Common myeloid progenitor, CD34-positive (primary cell): ENCODE data around the gene CADM1.

Experiments
- CTCF ChIA-PET: fragments of 350-600 bp; sonication (Branson Sonifier 250); formaldehyde crosslinking; loops from one replicate; lab custom pipeline; 2021; ENCODE audit warnings: antibody characterized with exemption; lab: Charles Lee
- POLR2A ChIA-PET: fragments of 350-600 bp; sonication (Branson Sonifier 250); formaldehyde crosslinking; loops from one replicate; lab custom pipeline; 2021; ENCODE audit warnings: antibody characterized with exemption; lab: Charles Lee
- DNase-seq, 3 donors: peaks; one replicate each; pipeline versions ENCODE4 v3.0.0 to v3.0.0-alpha.2; 2013
- H3K27ac ChIP-seq, 2 experiments: 1 replicate in 1 of 2; 2 replicates in 1 of 2; pipeline ENCODE4 v1.7.0; 2013; ENCODE audit warnings: inconsistent platforms in 2 of 2, low read length in 2 of 2, mild to moderate bottlenecking in 2 of 2, low read depth in 1 of 2, moderate library complexity in 1 of 2; ENCODE audit not compliant: severe bottlenecking in 2 of 2, insufficient read depth in 1 of 2, poor library complexity in 1 of 2
- H3K27me3 ChIP-seq, 5 experiments: replicated peaks in 2 of 5; 1 replicate in 3 of 5; 2 replicates in 2 of 5; pipeline versions ENCODE4 v1.6.1 to v1.7.0; 2013; ENCODE audit warnings: low read length in 4 of 5, mild to moderate bottlenecking in 2 of 5, moderate library complexity in 2 of 5, inconsistent platforms in 1 of 5; ENCODE audit not compliant: insufficient read depth in 5 of 5, control insufficient read depth in 4 of 5
- H3K36me3 ChIP-seq, 4 experiments: 1 replicate in 2 of 4; 2 replicates in 2 of 4; pipeline versions ENCODE4 v1.6.1 to v1.7.0; 2013; ENCODE audit warnings: low read length in 3 of 4, control low read depth in 1 of 4, mild to moderate bottlenecking in 1 of 4; ENCODE audit not compliant: control insufficient read depth in 4 of 4, insufficient read depth in 4 of 4
- H3K4me1 ChIP-seq, 4 experiments: 1 replicate in 3 of 4; 2 replicates in 1 of 4; pipeline versions ENCODE4 v1.6.1 to v1.7.1; 2013; ENCODE audit warnings: low read length in 3 of 4, mild to moderate bottlenecking in 3 of 4, control low read depth in 1 of 4, inconsistent platforms in 1 of 4, moderate library complexity in 1 of 4; ENCODE audit not compliant: control insufficient read depth in 4 of 4, insufficient read depth in 4 of 4; ENCODE audit errors: control extremely low read depth in 1 of 4
- H3K4me3 ChIP-seq, 7 experiments: 1 replicate in 4 of 7; 2 replicates in 3 of 7; pipeline versions ENCODE4 v1.5.1 to v1.7.0; 2013; ENCODE audit warnings: mild to moderate bottlenecking in 7 of 7, low read length in 6 of 7, moderate library complexity in 6 of 7, inconsistent platforms in 2 of 7, low read depth in 2 of 7, control low read depth in 1 of 7; ENCODE audit not compliant: insufficient read depth in 4 of 7, control insufficient read depth in 1 of 7; ENCODE audit errors: extremely low read depth in 1 of 7
- H3K9me3 ChIP-seq, 5 experiments: 1 replicate in 4 of 5; 2 replicates in 1 of 5; pipeline versions ENCODE4 v1.6.1 to v1.7.1; 2013; ENCODE audit warnings: low read length in 4 of 5, mild to moderate bottlenecking in 2 of 5, inconsistent platforms in 1 of 5, low read depth in 1 of 5, moderate library complexity in 1 of 5; ENCODE audit not compliant: control insufficient read depth in 4 of 5, insufficient read depth in 2 of 5; ENCODE audit errors: control extremely low read depth in 1 of 5
- WGBS: methylation state at CpG from one replicate; pipeline ENCODE4 v1.1.5; 2013; ENCODE audit not compliant: insufficient coverage; 5-methylcytosine and 5-hydroxymethylcytosine counted together

The CADM1 gene

DNA sequence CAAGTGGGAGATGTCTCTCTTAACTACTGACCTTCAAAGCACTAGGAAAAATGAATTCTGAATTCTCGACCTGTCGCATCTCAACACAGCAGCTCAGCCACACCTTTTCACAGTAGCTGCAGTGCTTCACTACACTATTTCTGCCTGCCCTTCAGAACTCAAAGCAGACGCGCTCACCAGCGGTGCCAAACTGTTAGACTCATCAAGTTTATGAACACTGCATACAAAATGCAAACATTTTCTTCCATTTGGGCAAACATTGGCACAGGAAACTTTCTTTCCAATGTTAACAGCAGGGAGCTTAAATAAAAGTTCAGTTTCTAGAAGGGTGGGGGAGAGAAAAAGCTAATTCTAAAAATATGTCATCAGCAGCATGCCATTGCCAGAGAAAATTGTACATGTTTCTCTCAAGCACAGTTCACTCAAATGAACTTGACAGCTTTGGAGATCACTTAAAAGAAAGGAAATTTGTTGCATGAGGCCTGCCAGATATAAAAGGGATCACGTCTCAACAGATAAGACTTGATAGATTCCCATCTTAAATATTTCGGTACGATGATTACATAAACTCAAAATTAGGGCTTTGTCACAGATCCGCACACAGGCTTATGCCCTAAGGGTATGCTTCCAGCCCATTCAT is 82.7 kb downstream of the CADM1 start:
- CTCF ChIA-PET: no interaction called here
- Histone ChIP-seq H3K27ac (no peak overlapping the region), H3K4me1 (no peaks in the 10 kb centered on the region), H3K27me3 (peaks cover 0 to 2% (median 0%) of the 10 kb centered on the region in 5 experiments), H3K4me3 (no peak overlapping the region), H3K9me3 (no peaks in the 10 kb centered on the region), H3K36me3 (no peaks in the 10 kb centered on the region)
- POLR2A ChIA-PET: no interaction called here
- WGBS: 98% methylated on average over 7 of the region's 9 CpGs
- no peak for DNase-seq

DNA sequence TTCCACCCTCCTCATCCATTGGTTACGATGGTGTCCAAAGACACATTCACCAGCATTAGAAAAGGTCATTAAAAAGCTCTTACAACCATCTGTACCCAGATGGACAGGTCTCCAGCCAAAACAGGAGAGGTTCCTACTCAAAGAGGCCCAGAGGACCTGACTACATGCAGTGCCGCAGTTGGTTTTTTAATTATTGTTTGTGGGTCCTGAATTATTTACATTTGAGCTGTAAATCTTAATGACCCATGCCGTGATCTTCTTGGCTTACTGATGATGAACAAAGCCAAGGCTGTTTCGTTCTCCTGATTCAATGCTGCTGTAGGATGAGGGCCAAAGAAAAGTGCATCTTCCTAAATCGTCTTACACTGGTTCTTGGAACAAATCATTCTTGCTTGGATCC is 83.7 kb downstream of the CADM1 start:
- POLR2A ChIA-PET: no interaction called here

DNA sequence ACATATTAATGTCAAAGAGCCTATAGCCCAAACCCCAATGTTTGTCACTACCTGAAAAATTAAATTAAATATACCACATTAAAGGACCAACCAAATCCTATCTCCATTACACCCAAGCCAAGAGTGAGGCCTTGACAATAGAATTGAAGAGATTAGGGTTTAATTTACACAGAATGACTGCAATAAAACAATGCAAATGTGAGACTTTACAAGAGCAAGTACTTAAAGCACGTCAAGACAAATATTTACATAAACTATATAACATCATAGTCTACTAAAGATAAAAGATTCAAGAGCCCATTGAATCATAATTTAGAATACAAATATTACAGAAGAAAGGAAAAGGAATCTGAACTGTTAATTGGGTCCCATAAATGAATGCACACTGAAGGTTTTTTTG is 85.6 kb downstream of the CADM1 start:
- no CpG with 5 or more reads among the region's 1 CpG for WGBS
- H3K27me3 ChIP-seq: peaks cover 0 to 2% (median 0%) of the 10 kb centered on the region in 5 experiments
- H3K4me1 ChIP-seq: no peaks in the 10 kb centered on the region
- DNase-seq: no peak
- no peaks in the 10 kb centered on the region for H3K9me3 ChIP-seq
- ChIA-PET CTCF (no interaction called here), POLR2A (no interaction called here)
- H3K27ac ChIP-seq: no peak overlapping the region
- no peak overlapping the region for H3K4me3 ChIP-seq
- no peaks in the 10 kb centered on the region for H3K36me3 ChIP-seq

More for the DNA sequence above, 83.7 kb downstream of the CADM1 start:
- Histone ChIP-seq H3K4me1 (no peaks in the 10 kb centered on the region), H3K27ac (no peak overlapping the region), H3K9me3 (no peaks in the 10 kb centered on the region), H3K27me3 (peaks cover 0 to 2% (median 0%) of the 10 kb centered on the region in 5 experiments), H3K36me3 (no peaks in the 10 kb centered on the region), H3K4me3 (no peak overlapping the region)
- CTCF ChIA-PET: interaction anchor here (1.4 kb wide), 1 partner anchor 9 kb away, joined by 4 read pairs; no protein-coding TSS in a partner anchor
- 91% methylated on average over 5 of the region's 5 CpGs for WGBS
- no peak for DNase-seq

GRCh38 chr11:115418081-115418480 is 86.1 kb downstream of the CADM1 start:
- 100% methylated on average over 1 of the region's 4 CpGs for WGBS
- POLR2A ChIA-PET: no interaction called here
- H3K4me3 ChIP-seq: no peak overlapping the region
- H3K4me1 ChIP-seq: no peaks in the 10 kb centered on the region
- CTCF ChIA-PET: no interaction called here
- H3K36me3 ChIP-seq: no peaks in the 10 kb centered on the region
- no peak for DNase-seq
- peaks cover 0 to 2% (median 0%) of the 10 kb centered on the region in 5 experiments for H3K27me3 ChIP-seq
- no peaks in the 10 kb centered on the region for H3K9me3 ChIP-seq
- no peak overlapping the region for H3K27ac ChIP-seq

- Histone ChIP-seq H3K27me3 (peaks cover 0 to 13% (median 0%) of the 10 kb centered on the region in 5 experiments), H3K4me3 (no peak overlapping the region), H3K27ac (no peak overlapping the region), H3K4me1 (no peaks in the 10 kb centered on the region), H3K36me3 (no peaks in the 10 kb centered on the region), H3K9me3 (no peaks in the 10 kb centered on the region)
- CTCF ChIA-PET: no interaction called here
- WGBS: no CpG with 5 or more reads among the region's 1 CpG
- POLR2A ChIA-PET: no interaction called here
- no peak for DNase-seq
Observed at GRCh38 chr11:115411120-115411519, 93.1 kb downstream of the CADM1 start.

DNA sequence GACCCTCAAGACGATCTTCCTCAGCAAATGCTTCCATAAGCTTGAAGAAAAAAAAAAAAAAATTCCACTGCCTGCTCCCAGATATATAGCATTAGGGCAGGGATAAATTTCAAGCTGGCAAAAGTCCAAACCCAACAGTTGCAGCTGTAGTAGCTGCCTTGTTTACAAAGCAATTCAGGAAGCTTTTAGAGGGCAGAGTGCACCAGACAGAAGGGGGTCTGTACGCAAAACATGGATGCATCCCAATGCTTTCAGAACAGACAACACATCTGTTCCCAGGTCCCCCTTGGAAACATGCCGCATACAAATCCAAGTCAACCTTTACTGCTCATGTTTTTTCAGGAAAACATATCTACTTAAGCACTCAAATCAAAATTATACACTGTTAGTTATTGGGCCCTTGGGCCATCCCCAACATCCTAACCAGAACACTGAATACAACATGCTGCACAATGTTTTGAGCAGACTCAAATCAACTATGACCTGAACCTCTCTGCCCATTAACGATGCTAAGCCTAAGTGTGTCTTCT is 94.5 kb downstream of the CADM1 start:
- WGBS: 67% methylated on average over 3 of the region's 4 CpGs
- no peak for DNase-seq
- ChIA-PET POLR2A (no interaction called here), CTCF (no interaction called here)
- Histone ChIP-seq H3K9me3 (no peaks in the 10 kb centered on the region), H3K27me3 (peaks cover 0 to 13% (median 0%) of the 10 kb centered on the region in 5 experiments), H3K27ac (no peak overlapping the region), H3K36me3 (no peaks in the 10 kb centered on the region), H3K4me1 (no peaks in the 10 kb centered on the region), H3K4me3 (no peak overlapping the region)

DNA sequence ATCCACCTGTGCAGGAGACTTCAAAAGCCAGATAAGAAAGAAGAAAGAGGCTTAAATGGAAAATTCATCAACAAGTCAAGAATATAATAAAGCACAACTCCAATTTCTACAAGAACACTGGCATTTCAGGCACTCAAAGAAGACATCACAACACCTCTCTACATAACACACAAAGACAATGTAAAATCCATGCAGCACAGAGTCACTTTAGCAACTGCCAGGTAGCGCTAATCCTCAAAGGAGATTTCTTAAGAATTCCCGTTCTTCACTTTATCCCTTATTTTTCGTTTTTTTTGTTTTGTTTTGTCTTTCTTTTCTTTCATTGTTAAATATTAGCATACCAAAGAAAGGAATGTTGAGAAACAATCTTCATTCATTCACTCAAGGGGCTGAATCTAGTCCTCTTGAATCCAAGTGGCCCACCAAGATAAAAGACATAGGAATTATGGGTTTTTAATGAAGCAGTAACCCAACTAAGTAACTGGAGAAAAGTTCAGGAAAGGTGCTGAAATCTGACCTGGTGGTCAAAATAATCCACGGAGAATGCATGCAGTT is 95.0 kb downstream of the CADM1 start:
- CTCF ChIA-PET: no interaction called here
- Histone ChIP-seq H3K4me3 (no peak overlapping the region), H3K27ac (no peak overlapping the region)

More for the DNA sequence above, 95.0 kb downstream of the CADM1 start:
- Histone ChIP-seq H3K27me3 (peaks cover 0 to 13% (median 0%) of the 10 kb centered on the region in 5 experiments), H3K36me3 (no peaks in the 10 kb centered on the region), H3K9me3 (no peaks in the 10 kb centered on the region), H3K4me1 (no peaks in the 10 kb centered on the region)
- POLR2A ChIA-PET: no interaction called here
- no peak for DNase-seq
- 14% methylated on average over 1 of the region's 4 CpGs for WGBS
